Mesendoderm (in vitro differentiated cells): ENCODE results near the gene CCNI2.

ENCODE experiments used
- DNase-seq: peaks from one replicate; pipeline ENCODE4 v3.0.0; 2013
- H2AK5ac ChIP-seq: 2 replicates; pipeline ENCODE4 v1.6.1; 2013; ENCODE audit warnings: low read length, inconsistent platforms
- H2BK120ac ChIP-seq: 2 replicates; pipeline ENCODE4 v1.6.1; 2013; ENCODE audit warnings: low read depth, mild to moderate bottlenecking, low read length, moderate library complexity, mixed read lengths
- H2BK15ac ChIP-seq: replicated peaks from 2 replicates; pipeline ENCODE4 v1.6.1; 2013; ENCODE audit warnings: low read depth, mild to moderate bottlenecking, moderate library complexity
- H2BK5ac ChIP-seq: 2 replicates; pipeline ENCODE4 v1.6.1; 2013; ENCODE audit warnings: low read length, inconsistent platforms
- H3K18ac ChIP-seq: 2 replicates; pipeline ENCODE4 v1.6.1; 2013; ENCODE audit warnings: mild to moderate bottlenecking, low read length, mixed read lengths
- H3K23ac ChIP-seq: one replicate; pipeline ENCODE4 v1.6.1; 2013; ENCODE audit warnings: low read length
- H3K27ac ChIP-seq: 2 replicates; pipeline ENCODE4 v1.5.1; 2013; ENCODE audit warnings: low read depth, mild to moderate bottlenecking, inconsistent platforms, low read length, moderate library complexity
- H3K27me3 ChIP-seq: 2 replicates; pipeline ENCODE4 v1.6.1; 2013; ENCODE audit warnings: low read length, control low read depth, mild to moderate bottlenecking, inconsistent platforms; ENCODE audit not compliant: insufficient read depth, poor library complexity
- H3K36me3 ChIP-seq: 2 replicates; pipeline ENCODE4 v1.6.1; 2013; ENCODE audit warnings: low read length, inconsistent platforms; ENCODE audit not compliant: control insufficient read depth, insufficient read depth
- H3K4ac ChIP-seq: one replicate; pipeline ENCODE4 v1.6.1; 2013; ENCODE audit warnings: low read depth, mild to moderate bottlenecking, low read length, moderate library complexity
- H3K4me1 ChIP-seq: 2 replicates; pipeline ENCODE4 v1.6.1; 2013; ENCODE audit warnings: low read depth, low read length, inconsistent platforms; ENCODE audit not compliant: control insufficient read depth
- H3K4me2 ChIP-seq: 2 replicates; pipeline ENCODE4 v1.6.1; 2013; ENCODE audit warnings: low read length
- H3K4me3 ChIP-seq: 2 replicates; pipeline ENCODE4 v1.5.1; 2013; ENCODE audit warnings: mild to moderate bottlenecking, low read length
- H3K56ac ChIP-seq: one replicate; pipeline ENCODE4 v1.6.1; 2013; ENCODE audit warnings: low read length
- H3K79me1 ChIP-seq: 2 replicates; pipeline ENCODE4 v1.6.1; 2013; ENCODE audit warnings: low read length, inconsistent platforms
- H3K79me2 ChIP-seq: 2 replicates; pipeline ENCODE4 v1.6.1; 2013; ENCODE audit warnings: mild to moderate bottlenecking, low read length; ENCODE audit not compliant: control insufficient read depth, insufficient read depth
- H3K9ac ChIP-seq: 2 replicates; pipeline ENCODE4 v1.6.1; 2013; ENCODE audit warnings: low read length, inconsistent platforms
- H4K5ac ChIP-seq: one replicate; pipeline ENCODE4 v1.6.1; 2013; ENCODE audit warnings: low read length
- H4K8ac ChIP-seq: one replicate; pipeline ENCODE4 v1.6.1; 2013; ENCODE audit warnings: low read depth, mild to moderate bottlenecking, control low read depth, low read length, moderate library complexity
- WGBS: extraction: QIAGEN DNeasy Blood & Tissue Kit; methylation state at CpG from one replicate; pipeline ENCODE4 v1.1.7; 2013; ENCODE audit warnings: low lambda C conversion rate, missing lambda C conversion rate; ENCODE audit not compliant: insufficient coverage; ENCODE audit errors: extremely low coverage; 5-methylcytosine and 5-hydroxymethylcytosine counted together

CCNI2 gene

DNA sequence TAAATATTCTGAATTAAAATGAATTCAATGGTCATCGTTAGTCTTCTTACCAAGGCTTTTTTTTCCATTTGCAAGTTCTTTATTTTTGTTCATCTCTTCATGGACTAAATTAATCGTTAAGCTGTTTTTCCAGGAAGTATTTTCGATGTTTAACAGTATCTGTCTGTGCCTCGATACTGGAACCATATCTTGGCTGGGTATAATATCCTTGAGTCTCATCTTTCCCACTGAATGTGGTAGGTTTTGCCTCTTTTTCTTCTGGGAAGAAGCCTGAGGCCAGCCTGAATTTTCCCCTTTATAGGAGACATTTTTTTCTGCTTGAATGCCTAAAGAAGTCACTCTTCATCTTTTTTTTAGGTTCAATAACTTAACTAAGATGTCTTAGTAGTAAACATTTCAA, 33.8 kb downstream of the CCNI2 start:
- no CpG with 5 or more reads among the region's 4 CpGs for WGBS
- Histone ChIP-seq H3K23ac (no peak overlapping the region), H3K4ac (no peak overlapping the region), H3K4me2 (no peak overlapping the region), H3K36me3 (no peaks in the 10 kb centered on the region), H4K5ac (no peak overlapping the region), H2BK120ac (no peak overlapping the region), H3K4me1 (peaks cover 2% of the 10 kb centered on the region), H3K79me1 (no peaks in the 10 kb centered on the region), H4K8ac (no peak overlapping the region), H3K56ac (no peak overlapping the region), H3K27ac (no peak overlapping the region), H3K27me3 (peaks cover 9% of the 10 kb centered on the region), H3K18ac (no peak overlapping the region), H2BK5ac (no peak overlapping the region), H2BK15ac (no peak overlapping the region), H2AK5ac (no peak overlapping the region), H3K4me3 (no peak overlapping the region), H3K9ac (no peak overlapping the region), H3K79me2 (no peaks in the 10 kb centered on the region)
- DNase-seq: no peak

- no CpG with 5 or more reads among the region's 4 CpGs for WGBS
Observed at GRCh38 chr5:132782101-132782500, 34.9 kb downstream of the CCNI2 start.

GRCh38 chr5:132785365-132785764, 38.1 kb downstream of the CCNI2 start:
- DNase-seq: no peak
- Histone ChIP-seq H3K4me2 (no peak overlapping the region), H3K23ac (no peak overlapping the region), H2BK5ac (no peak overlapping the region), H3K56ac (no peak overlapping the region), H4K5ac (no peak overlapping the region), H3K79me1 (no peaks in the 10 kb centered on the region), H2BK15ac (no peak overlapping the region), H4K8ac (no peak overlapping the region), H3K18ac (no peak overlapping the region), H3K79me2 (no peaks in the 10 kb centered on the region), H3K9ac (no peak overlapping the region), H3K4me1 (no peaks in the 10 kb centered on the region), H3K27ac (no peak overlapping the region), H3K36me3 (no peaks in the 10 kb centered on the region), H3K27me3 (no peaks in the 10 kb centered on the region), H2AK5ac (no peak overlapping the region), H3K4ac (no peak overlapping the region), H3K4me3 (no peak overlapping the region), H2BK120ac (no peak overlapping the region)
- no CpG with 5 or more reads among the region's 5 CpGs for WGBS

More at GRCh38 chr5:132782101-132782500, 34.9 kb downstream of the CCNI2 start:
- H3K23ac ChIP-seq: no peak overlapping the region
- no peak for DNase-seq
- no peaks in the 10 kb centered on the region for H3K79me1 ChIP-seq
- H2BK15ac ChIP-seq: no peak overlapping the region
- H3K18ac ChIP-seq: no peak overlapping the region
- H2AK5ac ChIP-seq: no peak overlapping the region
- H3K27me3 ChIP-seq: peaks cover 9% of the 10 kb centered on the region
- no peak overlapping the region for H2BK120ac ChIP-seq
- no peak overlapping the region for H3K56ac ChIP-seq
- no peaks in the 10 kb centered on the region for H3K4me1 ChIP-seq
- no peak overlapping the region for H3K9ac ChIP-seq
- H3K79me2 ChIP-seq: no peaks in the 10 kb centered on the region
- no peaks in the 10 kb centered on the region for H3K36me3 ChIP-seq
- H3K4ac ChIP-seq: no peak overlapping the region
- H3K4me3 ChIP-seq: no peak overlapping the region
- H4K5ac ChIP-seq: no peak overlapping the region
- H2BK5ac ChIP-seq: no peak overlapping the region
- no peak overlapping the region for H4K8ac ChIP-seq
- no peak overlapping the region for H3K4me2 ChIP-seq
- no peak overlapping the region for H3K27ac ChIP-seq

DNA sequence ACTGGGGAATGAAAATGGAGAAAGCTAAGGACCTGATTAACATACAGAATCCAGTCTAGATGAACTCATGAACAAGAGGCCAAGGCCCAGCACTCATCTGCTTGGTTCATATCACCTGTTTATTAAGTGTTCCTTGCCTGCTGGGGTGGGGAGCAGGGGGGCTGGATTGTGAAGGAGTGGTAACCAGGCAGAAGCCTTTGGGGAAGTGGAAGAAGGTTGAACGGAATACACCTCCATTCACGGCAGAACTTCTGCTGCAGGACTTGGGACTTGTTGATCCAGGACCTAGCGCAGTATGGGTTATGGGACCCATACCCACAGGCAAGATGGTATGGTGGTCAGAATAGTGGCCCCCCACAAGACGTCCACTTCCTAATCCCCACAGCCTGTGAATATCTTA, 38.6 kb downstream of the CCNI2 start:
- H3K23ac ChIP-seq: no peak overlapping the region
- H2BK5ac ChIP-seq: no peak overlapping the region
- H2AK5ac ChIP-seq: no peak overlapping the region
- no peak overlapping the region for H4K8ac ChIP-seq
- no peak overlapping the region for H3K9ac ChIP-seq
- no peak overlapping the region for H3K18ac ChIP-seq
- H3K27ac ChIP-seq: no peak overlapping the region
- no peaks in the 10 kb centered on the region for H3K79me2 ChIP-seq
- H2BK120ac ChIP-seq: no peak overlapping the region
- H2BK15ac ChIP-seq: no peak overlapping the region
- H3K4ac ChIP-seq: no peak overlapping the region
- H3K4me3 ChIP-seq: no peak overlapping the region
- DNase-seq: no peak
- no peak overlapping the region for H4K5ac ChIP-seq
- no peaks in the 10 kb centered on the region for H3K4me1 ChIP-seq
- no peaks in the 10 kb centered on the region for H3K79me1 ChIP-seq
- no peaks in the 10 kb centered on the region for H3K36me3 ChIP-seq
- no CpG with 5 or more reads among the region's 4 CpGs for WGBS
- H3K27me3 ChIP-seq: no peaks in the 10 kb centered on the region
- no peak overlapping the region for H3K4me2 ChIP-seq
- H3K56ac ChIP-seq: no peak overlapping the region

DNA sequence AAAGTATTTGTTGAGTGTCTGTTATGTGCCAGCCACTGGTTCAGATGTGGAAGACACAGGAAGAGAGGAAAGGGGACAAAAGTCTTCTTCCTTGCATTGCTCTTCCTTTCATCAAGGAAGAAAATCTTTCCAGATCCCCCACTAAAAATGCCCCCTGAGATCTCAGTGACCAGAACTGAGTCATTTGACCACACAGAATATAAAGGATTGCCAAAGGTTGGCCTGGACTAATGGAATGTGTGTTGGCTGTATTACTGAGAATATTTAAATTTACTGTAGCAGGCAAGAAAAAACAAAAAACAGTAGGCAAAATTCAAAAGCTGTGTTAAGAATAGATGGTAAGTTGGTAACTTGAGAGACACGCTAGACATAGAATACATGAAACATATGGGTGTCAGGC, 39.9 kb downstream of the CCNI2 start:
- H3K56ac ChIP-seq: no peak overlapping the region
- no peaks in the 10 kb centered on the region for H3K27me3 ChIP-seq
- H3K4ac ChIP-seq: no peak overlapping the region
- H3K36me3 ChIP-seq: no peaks in the 10 kb centered on the region
- H3K9ac ChIP-seq: no peak overlapping the region
- H3K23ac ChIP-seq: no peak overlapping the region
- H3K79me2 ChIP-seq: no peaks in the 10 kb centered on the region
- no peak overlapping the region for H3K18ac ChIP-seq
- no peak overlapping the region for H3K27ac ChIP-seq
- H3K79me1 ChIP-seq: no peaks in the 10 kb centered on the region
- no peak overlapping the region for H4K8ac ChIP-seq
- no peak overlapping the region for H3K4me2 ChIP-seq
- H2BK5ac ChIP-seq: no peak overlapping the region
- no CpG with 5 or more reads among the region's 1 CpG for WGBS
- H3K4me1 ChIP-seq: no peaks in the 10 kb centered on the region
- H4K5ac ChIP-seq: no peak overlapping the region
- DNase-seq: no peak
- H2BK120ac ChIP-seq: no peak overlapping the region
- H2BK15ac ChIP-seq: no peak overlapping the region
- H2AK5ac ChIP-seq: no peak overlapping the region
- no peak overlapping the region for H3K4me3 ChIP-seq

DNA sequence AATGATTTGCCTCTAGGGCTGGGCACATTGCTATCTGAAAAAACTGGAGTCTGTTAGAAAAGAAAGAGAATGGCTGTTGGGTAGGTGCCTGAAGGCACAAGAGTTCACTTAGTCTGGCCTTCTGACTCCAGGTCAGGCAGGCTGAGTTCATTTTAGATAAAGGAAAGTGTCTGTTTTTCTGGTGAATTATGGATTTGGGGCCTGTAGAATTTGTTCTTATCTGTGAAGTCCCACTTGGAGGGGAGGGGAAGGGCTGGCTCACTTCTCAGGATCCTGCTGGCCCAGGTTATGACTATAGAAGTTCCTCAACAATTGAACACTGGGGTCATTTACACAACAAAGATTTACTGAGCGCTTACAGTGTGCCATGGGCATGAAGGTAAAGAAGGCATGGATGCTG, 41.3 kb downstream of the CCNI2 start:
- Histone ChIP-seq H3K9ac (no peak overlapping the region), H3K27me3 (no peaks in the 10 kb centered on the region), H3K4me1 (no peaks in the 10 kb centered on the region), H3K27ac (no peak overlapping the region), H3K36me3 (no peaks in the 10 kb centered on the region), H4K5ac (no peak overlapping the region), H2BK120ac (no peak overlapping the region), H3K4me2 (no peak overlapping the region), H2BK5ac (no peak overlapping the region), H3K79me1 (no peaks in the 10 kb centered on the region), H2AK5ac (no peak overlapping the region), H3K18ac (no peak overlapping the region), H3K4me3 (no peak overlapping the region), H4K8ac (no peak overlapping the region), H3K79me2 (no peaks in the 10 kb centered on the region), H2BK15ac (no peak overlapping the region), H3K56ac (no peak overlapping the region), H3K4ac (no peak overlapping the region), H3K23ac (no peak overlapping the region)
- WGBS: no CpG with 5 or more reads among the region's 1 CpG
- DNase-seq: no peak
